ENCODE measurements around the gene TUBB.

The TUBB gene

DNA sequence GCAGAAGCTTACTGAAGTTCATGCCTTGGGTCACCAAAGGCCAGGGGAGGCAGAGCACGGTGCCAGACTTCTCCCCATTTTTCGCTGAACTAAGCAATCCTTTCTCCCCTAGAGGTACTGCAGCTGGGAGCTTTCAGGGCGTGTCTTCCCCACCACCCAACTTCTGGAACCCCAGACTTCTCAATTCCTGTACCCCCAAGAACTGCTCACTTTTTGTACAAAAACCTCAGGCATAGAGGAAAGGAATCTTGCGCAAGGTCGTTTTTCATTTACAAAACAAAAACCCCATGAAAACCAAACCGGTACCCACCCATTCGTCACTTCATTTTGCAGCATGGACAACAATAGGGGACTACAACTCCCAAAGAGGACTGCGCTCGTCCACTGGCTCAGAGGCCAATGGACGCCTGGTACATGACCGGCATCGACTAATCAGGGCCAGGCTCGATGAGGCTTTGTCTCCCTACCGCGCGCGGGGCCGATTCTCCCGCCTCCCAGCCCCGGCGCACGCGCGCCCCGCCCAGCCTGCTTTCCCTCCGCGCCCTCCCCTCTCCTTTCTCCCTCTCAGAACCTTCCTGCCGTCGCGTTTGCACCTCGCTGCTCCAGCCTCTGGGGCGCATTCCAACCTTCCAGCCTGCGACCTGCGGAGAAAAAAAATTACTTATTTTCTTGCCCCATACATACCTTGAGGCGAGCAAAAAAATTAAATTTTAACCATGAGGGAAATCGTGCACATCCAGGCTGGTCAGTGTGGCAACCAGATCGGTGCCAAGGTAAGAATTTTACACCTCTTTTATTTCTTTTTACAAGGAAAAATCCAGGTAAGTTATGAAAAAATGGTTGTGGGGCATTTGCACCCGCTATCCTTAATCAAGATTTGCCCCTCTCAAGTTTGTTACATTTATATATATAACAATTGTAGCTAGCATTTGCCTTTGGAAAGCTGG is at the start of gene TUBB:
TSS of gene TUBB (plus strand) at position 562 of the 947 bp plus-strand sequence. CDS start at position 717, 155 bp downstream.
- DNase-seq (peak; percentile 97), ATAC-seq (peak; percentile 70)

DNA sequence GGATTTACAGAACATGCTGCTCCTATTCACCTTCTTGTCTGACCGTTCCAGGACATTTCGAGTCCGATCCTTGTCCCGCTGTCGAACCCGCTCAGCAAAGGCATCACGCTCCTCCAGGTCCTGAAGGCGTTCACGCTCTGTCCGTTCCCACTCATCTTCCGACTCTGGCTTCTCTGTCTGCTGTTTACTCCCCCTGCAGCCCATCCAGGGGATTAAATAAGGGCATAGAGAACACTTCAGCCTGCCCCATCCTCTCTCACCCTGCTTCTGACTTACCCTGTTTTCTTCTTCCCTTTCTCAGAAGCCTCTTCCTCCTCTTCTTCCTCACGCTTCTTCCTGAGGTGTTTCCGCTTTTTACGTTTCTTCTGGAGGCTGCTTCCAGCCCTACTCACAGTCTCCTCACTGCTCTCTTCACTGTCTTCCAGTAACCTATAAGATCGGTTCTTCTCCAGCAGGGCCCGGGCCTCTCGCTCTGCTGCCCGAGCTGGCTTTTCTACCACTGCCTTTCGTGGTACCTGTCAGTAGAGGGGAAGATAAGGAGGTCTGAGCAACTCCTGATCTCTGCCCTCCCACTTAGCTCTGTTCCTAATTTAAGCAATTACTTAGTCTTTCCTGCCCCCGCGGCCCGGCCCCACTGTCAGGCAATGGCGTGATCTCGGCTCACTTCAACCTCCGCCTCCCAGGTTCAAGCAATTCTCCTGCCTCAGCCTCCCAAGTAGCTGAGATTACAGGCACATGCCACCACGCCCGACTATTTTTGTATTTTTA is 49.2 kb upstream of the TUBB start:
- ATAC-seq: no peak
- DNase-seq: no peak

DNA sequence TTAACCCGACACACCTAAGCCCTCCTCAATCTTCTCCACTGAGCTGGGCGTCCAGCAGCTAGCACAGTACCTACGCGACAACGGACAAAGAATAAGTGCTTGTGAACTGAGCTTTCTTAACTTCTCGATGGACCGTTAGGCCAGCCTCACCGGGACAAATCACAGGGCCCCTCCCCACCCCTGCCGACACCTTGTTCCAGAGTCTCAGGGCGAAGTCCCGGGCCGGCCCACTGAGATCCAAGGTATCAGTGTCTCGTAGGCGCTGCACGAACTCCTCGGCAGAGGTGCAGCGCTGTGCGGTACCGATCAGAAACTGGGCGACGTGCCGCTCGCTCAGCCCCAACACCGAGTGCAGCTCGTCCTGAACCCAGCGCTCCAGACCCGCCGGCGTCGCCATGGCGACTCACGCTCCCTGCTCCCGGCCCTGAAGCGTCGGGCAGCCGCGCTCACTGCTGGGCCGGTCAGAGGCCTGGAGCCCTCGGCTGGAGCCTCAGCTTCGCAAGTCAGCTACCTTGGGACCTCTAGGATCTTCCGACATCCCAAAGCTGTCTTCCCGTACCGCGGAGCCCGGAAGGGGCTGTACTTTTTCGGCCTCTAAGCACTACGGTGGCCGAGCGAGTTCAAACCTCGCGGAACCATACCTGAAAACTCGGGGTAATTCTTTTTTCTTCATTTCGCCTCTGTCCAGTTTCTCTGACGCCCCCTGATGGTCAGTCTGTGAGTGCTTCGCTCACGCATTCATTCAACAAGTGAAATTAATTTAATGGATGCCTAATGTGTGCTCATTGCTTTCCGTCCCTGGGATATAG is 47.5 kb upstream of the TUBB start, which contains the start of gene DHX16:
TSS of gene DHX16 (minus strand) at position 562 of the 809 bp plus-strand sequence. CDS start at position 397, 165 bp downstream.
- DNase-seq (peak; percentile 95), ATAC-seq (peak; percentile 81)

DNA sequence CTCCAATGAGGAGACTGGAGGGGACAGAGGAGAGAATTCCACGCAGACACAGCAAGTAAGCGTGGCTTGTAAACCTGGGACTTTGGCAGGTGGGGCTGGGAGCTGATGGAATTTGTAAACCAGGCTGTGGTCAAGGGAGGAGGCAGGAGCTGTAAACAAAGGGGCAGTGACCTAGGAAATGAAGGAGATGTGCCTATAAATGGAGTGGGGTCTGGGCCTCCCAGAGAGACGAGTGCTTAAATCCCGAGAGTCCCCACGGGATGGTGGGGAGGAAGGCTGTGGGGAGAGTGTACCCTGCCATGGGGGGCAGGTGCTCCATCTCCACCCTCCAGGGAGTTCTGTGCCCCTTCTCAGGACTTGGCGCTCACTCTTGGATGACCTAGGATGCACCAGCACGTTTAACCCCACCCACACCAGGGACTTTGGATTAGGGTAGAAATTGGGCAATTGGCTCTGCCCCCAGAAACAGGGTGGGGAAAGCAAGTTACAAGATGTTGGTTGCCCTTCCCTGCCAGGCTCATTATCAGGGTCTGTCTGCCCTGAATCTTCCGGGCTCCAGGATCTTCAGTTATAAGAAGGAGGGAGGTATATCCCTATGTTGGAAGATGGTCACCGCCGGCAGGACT is 43.4 kb upstream of the TUBB start:
- ATAC-seq: no peak
- DNase-seq: no peak

DNA sequence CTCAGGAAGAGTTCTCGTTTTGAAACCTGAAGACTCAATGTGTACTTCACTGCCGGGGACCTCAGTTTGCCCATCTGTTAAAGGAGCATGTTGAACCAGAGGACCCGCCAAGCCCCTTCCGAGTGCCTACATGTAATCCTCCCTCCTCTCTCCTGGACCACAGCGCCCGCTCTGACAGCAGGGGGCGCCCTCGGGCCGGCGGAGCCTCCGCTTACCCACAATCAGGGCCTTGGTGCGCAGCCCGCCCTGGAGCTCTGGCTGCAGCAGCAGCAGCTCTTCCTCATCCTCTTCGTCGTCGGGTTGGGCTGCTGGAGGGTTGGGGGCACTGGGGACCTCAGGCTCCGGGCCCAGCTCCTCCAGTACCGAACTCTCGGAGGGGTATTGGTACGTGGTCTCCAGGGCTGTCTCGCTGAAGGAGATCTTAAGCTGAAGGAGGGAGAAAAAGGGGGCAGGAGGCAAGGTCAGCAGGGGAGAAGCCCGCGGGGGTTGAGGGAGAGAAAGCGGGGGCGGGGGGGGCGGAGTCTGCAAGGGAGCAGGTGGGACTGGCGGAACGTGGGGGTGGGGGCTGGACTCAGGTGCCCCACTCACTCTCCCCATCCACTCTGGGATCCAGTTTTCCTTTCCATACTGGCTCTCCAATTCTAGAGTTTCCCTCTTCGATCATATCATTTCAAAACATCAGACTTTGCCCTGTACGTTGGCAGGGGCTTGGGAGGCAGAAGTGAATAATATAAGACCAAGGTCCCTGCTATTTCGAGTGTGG is 41.0 kb upstream of the TUBB start:
- peak; percentile 95 for DNase-seq

DNA sequence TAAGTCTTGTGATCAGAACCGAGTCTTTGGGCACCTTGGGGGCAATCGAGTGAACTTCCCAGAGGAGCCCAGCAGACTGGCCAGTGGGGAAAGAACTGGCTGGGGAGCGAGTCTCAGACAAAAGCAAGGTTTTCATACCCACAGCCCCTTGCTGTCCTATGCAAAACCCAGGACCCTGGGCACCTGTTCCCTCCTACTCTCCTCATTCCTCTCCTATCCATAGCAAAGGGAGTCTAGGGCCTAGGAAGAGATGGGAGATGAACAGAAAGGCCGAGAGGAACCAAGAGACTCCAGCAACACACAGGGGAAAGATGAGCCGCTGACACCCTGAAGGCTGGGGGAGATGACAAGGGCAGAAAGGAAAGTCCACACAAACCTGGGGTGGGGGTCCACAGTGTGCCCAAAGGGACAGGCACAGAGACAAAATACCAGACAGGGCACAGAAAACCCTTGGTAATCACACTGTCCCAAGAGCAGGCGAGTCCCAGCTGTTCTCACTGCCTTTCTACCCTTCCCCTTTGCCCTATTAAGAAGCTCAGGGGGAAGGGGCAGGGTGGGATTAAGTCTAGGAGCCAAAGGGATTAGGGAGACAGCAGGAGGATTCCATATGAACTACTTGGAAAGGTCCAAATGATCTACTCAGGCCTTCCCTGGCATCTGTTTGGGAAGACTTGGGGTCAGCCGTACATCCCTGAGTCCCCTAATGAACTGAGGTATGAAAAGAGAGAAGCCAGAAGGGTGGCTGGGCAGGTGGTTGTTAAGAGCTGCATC is 40.2 kb upstream of the TUBB start:
- ATAC-seq (no peak), DNase-seq (no peak)

More for the DNA sequence above, 41.0 kb upstream of the TUBB start:
- ATAC-seq: peak; percentile 57

DNA sequence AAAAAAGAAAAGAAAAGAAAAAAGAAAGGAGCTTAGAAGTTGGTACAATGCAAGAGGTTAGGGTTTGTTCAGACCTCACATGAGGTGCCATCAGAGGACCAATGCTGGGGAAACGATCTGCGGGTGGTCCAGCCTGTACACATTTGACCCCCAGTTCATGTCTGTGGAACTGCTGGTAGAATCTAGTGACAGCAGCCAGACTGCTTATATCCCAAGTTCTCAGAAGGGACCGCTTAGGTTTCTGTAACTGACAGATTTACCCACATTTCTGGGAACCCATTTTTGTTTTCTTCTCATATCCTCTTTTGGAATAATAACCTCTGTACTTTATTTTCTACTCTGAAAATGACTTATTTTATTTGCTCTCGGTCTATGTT is 38.4 kb upstream of the TUBB start:
- DNase-seq: no peak
- no peak for ATAC-seq

DNA sequence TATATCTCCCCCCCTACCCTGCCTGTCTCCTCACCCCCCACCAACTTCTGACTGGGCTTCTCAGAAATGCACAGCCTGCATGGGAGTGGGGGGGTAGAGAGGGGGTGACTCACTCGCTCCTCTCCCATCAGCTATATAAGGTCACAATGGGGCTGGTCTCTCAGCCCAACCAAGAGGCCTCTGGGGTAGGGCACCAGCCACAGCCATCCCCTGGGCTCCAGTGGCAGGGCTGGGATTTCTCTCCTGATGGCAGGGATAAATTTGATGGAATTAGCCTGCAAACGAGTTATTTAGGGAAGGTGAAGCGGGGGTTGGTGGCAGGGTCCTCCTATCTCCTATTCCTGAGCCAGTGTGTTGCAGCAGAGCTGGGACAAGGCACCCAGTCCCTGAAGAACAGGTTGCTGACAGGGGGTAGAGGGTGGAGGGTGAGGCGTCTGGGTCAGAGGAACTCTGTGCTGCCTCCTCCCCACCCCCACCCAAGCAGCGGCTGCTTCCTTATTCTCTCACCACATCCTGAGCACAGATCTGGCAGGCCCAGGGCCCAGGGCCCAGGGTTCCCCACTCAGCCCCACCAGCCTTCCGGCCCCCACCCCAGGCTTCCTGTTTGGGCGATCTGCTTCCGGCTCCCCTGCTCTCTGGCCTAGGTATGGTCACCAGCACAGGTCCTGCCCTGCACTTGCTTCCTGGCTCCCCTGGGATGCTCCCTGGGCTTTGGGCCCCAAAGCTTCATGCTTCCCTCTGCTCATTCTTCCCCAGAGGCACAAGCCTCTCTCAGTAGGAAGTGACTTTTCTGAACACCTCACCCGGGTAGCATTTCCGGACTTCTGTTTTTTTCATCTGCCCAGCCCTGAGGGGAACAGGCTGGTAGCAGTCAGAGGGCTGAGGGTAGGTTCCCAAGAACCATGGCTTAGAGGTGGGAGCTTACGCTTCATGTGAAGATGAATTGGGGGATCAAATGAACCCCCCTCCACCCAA is 37.7 kb upstream of the TUBB start:
- peak; percentile 89 for DNase-seq
- peak; percentile 72 for ATAC-seq

DNA sequence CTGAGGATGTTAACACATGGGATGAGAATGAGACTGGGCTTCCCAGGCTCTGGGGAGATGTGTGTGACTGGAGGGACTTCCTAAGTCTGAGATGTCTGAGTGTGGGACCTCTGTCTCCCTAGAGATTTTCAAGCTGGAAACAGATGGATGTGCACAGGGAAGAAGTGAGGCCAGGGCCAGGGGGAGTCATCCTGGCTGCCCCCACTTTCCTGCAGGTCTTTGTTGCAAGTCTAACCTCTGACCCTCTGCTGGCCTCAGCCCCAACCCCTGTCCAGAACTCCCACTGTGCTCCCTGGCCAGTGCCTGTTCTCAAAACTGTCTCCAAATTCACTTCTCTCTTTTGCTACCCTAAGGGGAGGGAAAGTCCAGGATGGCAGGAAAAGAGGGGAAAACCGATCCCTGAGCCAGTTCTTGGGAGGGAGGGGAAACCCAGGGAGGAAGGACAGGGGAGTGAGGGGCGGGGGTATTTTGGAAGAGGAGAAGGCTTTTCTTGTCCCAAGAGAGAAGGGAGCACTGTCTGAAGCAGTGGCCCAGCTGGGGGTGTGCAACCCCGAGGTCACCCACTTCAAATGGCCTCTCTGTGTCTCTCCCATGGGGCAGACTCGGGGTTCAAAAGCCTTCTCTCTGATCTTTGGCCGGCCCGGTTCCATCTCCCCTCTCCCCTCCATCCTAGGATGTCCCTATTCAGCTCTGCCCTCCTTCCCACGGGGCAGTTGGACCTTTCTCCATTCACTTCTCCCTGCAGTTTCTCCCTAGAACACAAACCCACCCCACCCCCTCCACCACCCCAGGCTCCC is 36.8 kb upstream of the TUBB start:
- ATAC-seq (no peak), DNase-seq (no peak)

DNA sequence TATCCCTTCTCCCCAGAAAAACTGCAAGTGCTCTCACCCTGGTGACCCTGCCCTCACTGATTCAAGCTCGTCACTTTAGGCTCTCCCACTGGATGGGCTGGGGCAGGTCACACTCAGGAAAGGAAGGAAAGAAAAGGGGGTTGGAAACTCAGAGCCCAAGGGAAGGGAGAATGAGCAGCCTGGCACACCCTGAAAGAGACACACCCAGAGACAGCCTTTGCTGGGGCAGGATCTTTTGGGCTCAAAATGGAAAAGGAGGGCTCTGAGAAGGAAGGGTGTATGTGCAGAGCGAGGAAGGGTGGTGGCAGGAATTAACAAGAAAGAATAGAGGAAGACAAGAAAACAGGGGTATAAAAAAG is 36.2 kb upstream of the TUBB start:
- no peak for DNase-seq
- no peak for ATAC-seq

DNA sequence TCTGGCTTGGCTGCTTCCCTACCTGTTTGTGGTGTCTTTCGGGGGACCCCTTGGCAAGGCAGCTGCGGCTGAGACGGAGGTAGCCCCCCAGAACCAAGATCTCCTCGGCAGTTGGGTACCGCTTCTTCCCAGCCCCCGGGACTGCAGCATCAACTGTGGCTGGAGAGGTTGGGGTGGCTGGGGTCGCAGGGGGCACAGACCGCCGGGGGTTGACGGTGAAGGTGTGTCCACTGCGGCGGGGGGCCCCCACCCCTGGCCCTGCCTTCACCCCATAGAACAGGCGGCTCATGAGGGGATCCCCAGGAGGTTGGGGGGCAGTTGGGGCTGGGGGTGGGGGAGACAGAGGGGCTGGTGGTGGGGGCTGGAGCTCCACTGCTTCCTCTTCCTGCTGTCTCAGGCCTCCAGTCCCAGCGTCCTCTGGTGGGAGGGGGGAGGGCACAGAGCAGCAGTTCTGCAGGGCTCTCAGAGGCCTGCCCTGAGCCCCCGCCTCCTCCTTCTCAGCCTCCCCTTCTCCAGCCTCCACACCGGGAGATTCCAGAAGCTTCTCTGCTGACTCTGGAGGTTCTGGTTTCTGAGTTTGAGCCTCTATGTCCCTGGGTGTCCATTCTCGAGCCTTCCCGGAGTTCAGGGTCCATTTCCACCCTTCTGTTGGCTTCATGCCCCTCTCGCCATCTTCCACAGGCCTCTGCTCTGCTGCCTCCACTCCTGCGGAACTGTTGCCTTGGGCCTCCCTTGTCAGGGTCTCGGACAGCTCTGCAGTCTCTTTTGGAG is 35.6 kb upstream of the TUBB start:
- no peak for ATAC-seq
- peak; percentile 66 for DNase-seq

DNA sequence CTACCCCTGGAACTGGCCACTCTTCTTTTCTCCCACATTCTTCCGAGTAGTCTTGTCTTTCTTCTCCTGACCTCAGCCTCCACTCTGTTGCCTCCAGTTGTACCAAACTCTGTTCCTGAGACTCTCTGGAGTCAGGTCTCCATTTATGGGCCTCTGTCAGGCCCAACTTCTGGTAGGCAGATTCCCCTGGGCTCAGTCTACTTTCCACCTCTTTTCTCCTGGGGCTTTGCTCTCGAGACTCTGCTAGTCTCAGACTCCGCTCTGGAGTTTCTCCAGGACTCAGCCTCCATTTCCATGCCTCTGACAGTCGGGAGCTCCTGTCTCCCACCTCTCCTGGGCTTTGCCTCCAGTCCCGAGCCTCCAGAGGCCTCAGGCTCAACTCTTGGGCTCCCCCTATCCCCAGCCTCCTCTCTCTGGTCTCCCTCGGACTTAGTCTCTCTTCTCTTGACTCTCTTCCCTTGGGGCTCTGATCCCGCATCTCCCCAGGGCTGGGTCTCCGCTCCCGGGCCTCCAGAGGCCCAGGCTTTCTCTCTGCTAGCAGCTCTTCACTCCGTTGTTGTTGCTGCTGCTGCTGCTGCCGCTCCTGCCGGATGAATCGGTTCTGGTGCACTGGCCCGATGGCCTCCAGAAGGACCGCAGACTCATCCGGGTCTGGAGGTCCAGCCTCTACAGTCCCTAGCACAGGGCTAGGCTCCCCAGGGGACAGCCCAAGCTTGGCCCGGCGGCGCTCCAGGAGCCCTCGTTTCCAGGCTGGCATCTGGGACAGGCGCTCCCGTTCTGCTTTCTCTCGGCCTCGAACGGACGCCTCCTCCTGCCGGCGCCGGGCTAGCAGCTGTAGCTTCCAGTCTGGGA is 34.8 kb upstream of the TUBB start:
- ATAC-seq (no peak), DNase-seq (peak; percentile 41)

DNA sequence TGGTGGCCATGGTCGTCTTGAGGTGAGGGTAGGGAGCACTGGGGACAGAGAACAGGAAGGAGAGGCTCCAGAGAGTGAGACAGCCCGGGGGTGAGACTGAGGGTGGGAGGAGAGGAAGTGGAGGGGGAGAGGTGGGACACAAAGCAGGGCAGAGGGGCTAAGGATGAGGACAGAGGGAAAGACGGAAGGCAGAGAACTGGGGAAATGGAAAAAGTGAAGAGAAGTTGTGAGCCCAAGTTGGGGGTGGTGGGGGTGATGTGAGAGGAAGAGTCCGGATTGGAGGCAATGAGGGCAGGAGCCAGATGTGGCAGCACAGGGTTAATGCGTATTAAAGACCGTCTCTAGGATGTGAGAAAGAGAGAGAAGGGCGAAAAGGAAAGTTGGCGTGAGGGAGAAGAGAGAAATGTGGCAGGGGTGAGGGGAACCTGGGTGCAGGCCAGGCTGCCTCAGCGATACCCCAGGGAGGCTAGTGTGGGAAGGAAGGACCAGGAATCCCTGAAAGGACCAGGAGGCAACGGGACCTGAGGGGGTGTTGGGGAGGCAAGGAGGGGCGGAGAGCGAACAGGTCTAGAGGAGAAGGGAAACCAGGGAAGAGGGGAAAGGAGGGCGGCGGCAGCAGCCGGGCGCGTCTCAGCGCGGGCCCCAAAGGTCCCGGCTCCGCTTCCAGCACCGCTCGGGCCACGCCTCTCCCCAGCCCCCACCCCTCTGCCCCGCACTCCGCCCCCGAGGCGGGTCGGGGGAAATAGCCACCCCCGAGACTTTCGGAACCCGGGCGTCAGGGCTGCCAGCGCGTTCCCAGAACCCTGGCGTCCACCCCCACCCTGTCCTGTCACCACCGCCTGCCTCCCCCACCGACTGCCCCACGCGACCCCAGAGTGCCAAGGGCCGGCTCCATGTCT is 33.9 kb upstream of the TUBB start, which contains the start of gene PPP1R18:
TSS of gene PPP1R18 (minus strand) at position 637 of the 899 bp plus-strand sequence. CDS start at position 10, 627 bp downstream.
- DNase-seq: peak; percentile 90
- peak; percentile 33 for ATAC-seq

DNA sequence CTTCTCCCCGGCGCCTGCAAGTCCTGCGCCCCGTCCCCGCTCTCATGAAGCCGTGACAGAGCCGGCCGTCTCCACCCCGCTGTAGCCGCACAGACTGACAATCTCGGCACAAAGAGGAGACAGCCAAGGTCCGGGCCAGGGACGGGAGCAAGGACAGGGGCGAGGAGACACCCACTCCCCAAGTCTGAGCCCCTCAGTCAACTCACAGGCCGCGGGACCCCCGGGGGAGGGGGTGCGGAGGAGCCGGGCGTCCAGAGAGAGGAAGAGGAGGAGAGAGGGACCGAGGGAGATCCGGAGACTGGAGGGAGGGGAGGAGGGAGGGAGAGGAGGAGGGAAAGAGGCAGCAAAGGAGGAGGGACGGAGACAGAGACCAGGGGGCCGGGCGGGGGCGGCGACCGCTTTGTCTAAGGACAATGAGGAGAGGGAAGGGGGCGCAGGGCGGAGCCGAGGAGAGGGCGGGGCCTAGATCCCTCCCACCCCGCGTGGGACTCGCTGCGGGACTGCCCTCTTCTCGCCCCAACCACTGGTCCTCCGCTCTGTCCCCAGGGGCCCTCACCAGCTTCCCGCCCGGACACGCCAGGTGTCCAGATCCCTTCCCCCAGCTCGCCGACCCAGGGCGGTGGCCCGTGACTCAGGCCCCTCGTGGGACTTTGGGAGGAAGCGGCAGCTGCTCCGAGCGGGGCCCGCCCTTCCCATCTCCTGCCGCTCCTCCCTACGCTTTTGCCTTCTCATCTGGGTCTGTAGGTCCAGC is 33.1 kb upstream of the TUBB start:
- peak; percentile 90 for DNase-seq
- ATAC-seq: peak; percentile 21
